Left ventricle myocardium superior (tissue), 1 donor: Measurements from ENCODE around the gene PRKCH. TPM values are rescaled to one million over a fixed set of nuclear protein-coding genes. Genes with fewer than 3 reads are reported as not detected.

ENCODE experiments used
- ATAC-seq: fragments of 200-7000 bp; cut with Tn5 transposase; one replicate; pipeline ENCODE4 v1.9.1; 2020; ENCODE audit warnings: mild to moderate bottlenecking, moderate library complexity
- DNase-seq: peaks from one replicate; pipeline ENCODE4 v3.0.0-alpha.2; 2020
- intact Hi-C: fragments of 100-400 bp; cut with micrococcal nuclease; formaldehyde crosslinking; loops from one replicate; pipeline ENCODE4 v1.11.0; 2022
- total RNA-seq: library from RNA; stranded (reverse); fragmentation: NEBNext Ultra II Directional; extraction: Animal tissue kit (Norgen Biotek cat#: 25700); gene quantifications from one replicate; pipeline ENCODE4 v1.2.1, GENCODE V29; 2021
- donor health status: DM: no; HTN: yes; CAD: no; lungs with severe emphysema.

The PRKCH gene
- total RNA-seq, 1 donor from 2014 or later = 15.9 TPM

- no peak for DNase-seq
- intact Hi-C loops = no loop called here
- ATAC-seq = no peak
Observed at GRCh38 chr14:61330511-61330910, 9.1 kb downstream of the PRKCH start.

DNA sequence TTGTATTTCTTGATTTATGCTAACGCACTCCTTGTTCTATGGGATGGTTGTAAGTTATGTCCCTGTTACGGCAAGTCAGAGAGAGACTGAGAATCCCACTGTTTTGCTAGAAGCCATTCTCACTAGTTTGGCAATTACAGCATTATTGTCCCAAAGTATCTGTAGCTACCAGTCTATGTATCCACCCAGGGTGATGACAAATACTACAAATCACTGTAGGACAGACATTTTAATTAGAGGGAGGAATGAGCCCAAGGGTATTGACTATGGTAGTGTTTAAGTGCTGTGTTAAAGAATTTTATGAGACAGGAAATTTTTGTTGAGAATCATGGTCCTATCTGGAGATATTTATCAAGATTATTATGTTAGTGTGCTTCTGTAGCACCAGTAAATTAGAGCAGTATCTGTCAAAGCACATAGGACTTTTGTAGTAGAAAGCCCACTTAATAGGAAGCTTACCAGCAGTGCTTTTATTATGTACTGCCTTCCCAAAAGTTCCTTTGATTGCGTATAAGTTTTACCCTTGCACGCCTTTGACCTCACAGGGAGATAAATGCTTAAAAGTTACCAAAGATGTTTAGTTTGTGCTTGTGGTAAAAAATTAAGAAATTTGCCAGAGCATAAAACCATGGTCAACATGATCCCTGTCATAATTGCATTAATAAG, 10.7 kb downstream of the PRKCH start:
- DNase-seq (no peak), ATAC-seq (no peak)
- intact Hi-C loops = no loop called here

DNA sequence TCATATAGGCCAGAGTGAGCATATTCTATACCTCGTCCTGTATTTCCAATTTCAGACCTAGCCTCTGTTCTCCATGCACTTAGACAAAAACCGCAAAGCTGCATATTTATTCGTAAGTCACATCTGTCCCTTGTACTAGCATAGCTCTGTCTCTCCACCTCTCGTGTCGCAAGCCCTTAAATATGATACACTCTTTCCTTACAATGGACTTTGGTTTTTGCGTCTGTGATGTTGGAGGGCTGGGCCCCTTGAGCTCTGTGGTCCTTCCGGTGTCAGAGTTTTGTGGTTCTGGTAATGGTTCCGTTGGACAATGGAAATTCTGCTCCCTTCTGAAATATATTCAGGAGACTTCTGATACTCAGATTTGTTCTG, 11.3 kb downstream of the PRKCH start:
- no peak for ATAC-seq
- intact Hi-C loops = no loop called here
- DNase-seq = no peak

DNA sequence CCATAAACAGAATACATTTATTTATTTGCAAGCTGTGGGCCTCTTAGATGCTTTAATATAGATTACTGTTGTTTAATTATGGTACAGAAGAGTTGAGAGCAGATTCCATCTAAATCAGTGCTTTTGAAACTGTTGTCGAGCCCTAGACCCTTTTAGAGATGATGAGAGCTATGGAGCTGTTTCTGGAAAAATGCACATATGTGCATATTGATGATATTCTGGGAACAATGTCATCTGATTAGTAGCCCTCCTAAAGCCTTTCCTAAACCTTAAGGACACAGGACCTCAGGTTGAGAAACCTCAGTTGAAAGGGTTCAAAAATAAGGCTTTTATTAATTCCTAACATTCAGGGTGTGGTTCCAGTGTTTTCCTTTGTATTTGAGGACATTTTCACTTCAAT, 11.7 kb downstream of the PRKCH start:
- no peak for ATAC-seq
- intact Hi-C loops = no loop called here
- DNase-seq = no peak

GRCh38 chr14:61334197-61334701, 12.9 kb downstream of the PRKCH start:
- ATAC-seq = no peak
- no peak for DNase-seq
- intact Hi-C loops = no loop called here

DNA sequence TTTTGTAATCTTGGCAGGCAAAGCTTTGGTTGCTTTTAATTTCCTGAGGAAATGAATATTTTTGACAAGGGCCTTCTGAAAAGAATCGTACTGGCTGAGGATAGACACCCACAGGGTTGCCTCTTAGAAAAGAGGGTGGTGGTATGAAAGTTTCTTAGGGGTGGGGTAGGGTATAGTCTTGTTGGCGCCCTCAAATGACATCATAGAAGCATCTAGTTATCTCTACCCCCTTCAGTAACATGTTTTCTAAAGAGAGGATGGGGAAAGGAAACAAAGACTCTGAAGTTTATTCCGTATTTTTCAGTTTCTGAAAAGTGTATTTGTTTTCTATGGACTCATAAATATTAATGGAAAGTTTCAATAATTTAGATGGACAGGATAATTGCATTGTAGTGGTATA, 13.7 kb downstream of the PRKCH start:
- ATAC-seq = no peak
- no peak for DNase-seq
- intact Hi-C loops = no loop called here

- ATAC-seq (no peak), DNase-seq (no peak)
- intact Hi-C loops = no loop called here
Observed at GRCh38 chr14:61335671-61336275, 14.4 kb downstream of the PRKCH start.

DNA sequence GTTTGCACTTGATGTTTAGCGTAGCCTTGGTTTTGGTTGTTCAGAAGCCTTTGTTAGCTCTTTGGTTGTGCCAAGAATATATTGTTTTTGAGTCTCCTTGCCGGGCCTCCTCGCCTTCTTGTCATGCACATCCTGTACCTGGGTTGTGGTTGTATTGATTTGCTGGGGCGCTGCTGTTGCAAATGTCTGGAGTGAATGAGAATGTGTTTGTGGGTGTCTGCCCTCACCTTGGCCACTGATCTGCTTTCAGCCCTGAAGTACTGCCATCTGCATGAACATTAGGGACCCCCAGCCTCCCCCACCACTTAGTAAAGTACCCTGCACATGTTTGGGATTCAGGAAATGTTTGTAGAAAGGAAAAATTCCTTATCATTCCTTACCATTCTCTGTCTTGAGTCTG, 16.5 kb downstream of the PRKCH start:
- no peak for ATAC-seq

DNA sequence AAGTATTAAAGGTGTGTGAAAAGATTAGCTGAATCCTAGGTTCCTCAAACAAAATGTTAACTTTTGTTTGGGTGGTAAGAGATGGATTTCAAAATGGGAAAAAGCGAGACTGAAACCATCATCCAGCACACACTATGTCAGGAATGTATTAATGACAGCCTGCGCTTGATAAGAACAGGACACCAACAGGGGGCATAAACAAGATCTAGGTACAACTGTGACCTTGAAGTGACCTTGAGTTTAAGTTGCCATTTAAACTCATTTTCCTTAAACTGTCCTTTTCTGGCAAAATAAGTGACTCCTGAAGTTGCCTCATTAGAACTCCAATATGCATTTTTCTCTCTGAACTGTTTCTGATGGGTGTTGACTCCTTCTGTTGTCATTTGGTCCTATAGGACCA, 17.1 kb downstream of the PRKCH start:
- ATAC-seq (no peak), DNase-seq (no peak)
- intact Hi-C loops = no loop called here

More for the DNA sequence above, 16.5 kb downstream of the PRKCH start:
- DNase-seq = no peak
- intact Hi-C loops = no loop called here

DNA sequence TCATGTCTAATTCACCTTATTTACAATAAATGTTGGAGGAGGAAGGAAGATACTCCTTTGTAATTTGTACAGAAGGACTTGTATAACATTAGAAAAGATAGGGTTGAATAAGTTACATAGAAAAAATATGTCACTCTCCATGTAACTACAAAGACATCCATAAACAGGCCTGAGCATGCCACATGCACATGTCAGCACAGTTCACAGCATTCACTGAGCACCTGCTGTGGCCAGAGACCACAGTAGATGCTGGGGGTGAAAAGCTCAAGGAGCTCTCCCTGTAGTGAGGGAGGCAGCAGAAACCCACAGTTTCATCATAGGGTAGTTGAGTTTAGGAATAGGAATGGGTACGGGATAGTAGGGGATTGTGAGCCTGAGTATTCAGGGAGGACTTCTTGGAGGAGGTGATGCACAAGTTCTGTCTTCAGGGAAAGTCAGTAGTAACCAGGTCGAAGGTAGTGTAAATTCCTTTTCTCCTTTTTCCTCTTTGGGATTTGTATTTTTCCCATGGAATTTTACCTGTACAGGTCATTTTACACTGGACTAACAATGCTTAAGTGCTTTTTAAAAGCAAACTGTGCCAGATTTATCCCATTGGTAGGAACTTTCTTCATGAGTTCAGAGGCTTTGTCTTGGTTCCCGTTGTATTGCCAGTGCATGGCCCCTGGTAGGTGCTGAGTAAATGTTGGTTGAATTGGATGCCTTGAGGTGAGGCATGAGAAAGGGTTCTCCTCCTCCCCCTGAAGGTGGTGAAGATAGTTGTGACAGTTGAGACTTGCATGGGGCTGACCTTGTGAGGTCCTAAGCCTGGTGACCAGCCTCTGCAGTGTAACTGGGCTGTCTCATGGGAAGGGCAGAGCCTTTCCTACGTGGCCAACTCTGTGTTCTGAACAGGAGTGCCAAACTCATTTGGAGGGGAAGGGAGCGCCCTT, 20.2 kb downstream of the PRKCH start:
- ATAC-seq (no peak), DNase-seq (no peak)
- intact Hi-C loops = no loop called here

- peak; percentile 41 for ATAC-seq
- intact Hi-C loops = no loop called here
- no peak for DNase-seq
Observed at GRCh38 chr14:61342486-61342885, 21.1 kb downstream of the PRKCH start.

GRCh38 chr14:61342932-61343331, 21.6 kb downstream of the PRKCH start:
- intact Hi-C loops = no loop called here
- DNase-seq = no peak
- ATAC-seq = no peak

- intact Hi-C loops = no loop called here
- ATAC-seq (peak; percentile 10), DNase-seq (no peak)
Observed at GRCh38 chr14:61343471-61343870, 22.1 kb downstream of the PRKCH start.

DNA sequence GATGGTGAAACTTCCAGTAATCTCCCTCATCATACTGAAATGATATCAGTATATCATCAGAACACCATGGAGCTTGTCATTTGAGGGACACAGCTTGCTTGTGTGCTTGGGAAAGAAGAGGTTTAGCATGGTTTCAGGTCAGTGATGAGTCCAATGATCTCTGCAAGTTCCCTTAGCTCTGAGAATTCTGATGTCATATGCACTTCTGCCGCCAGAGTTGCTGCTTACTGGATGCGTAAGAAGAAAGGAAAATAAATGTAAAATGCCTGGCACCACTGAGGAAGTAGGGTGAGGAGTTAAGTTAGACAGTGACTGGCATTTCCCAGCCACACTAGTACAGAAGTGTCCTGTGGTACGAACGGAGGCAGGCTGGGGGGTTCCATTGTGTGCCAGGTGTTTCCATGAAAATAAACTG, 22.6 kb downstream of the PRKCH start:
- ATAC-seq (peak; percentile 14), DNase-seq (no peak)
- intact Hi-C loops = no loop called here

GRCh38 chr14:61344437-61345150, 23.2 kb downstream of the PRKCH start:
- intact Hi-C loops = no loop called here
- DNase-seq (no peak), ATAC-seq (peak; percentile 61)

DNA sequence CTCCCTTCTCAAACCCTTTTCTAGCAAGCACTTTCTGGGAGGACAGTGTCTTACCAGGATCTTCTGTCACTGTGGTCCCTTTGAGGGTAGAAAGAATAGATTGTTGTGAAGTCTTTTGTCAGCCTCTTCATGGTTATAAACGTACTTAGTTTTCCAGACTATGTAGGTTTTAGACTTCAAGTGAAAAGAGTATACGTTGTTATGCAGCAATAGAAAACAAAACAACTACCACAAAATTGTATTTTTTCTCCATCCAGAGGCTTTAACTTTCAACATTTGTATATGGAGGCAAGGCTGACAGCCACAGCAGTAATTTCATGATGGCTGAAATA, 23.7 kb downstream of the PRKCH start:
- DNase-seq = no peak
- intact Hi-C loops = no loop called here
- ATAC-seq = no peak

GRCh38 chr14:61346221-61346620, 24.8 kb downstream of the PRKCH start:
- intact Hi-C loops = no loop called here
- DNase-seq (no peak), ATAC-seq (no peak)

- ATAC-seq (no peak), DNase-seq (no peak)
- intact Hi-C loops = no loop called here
Observed at GRCh38 chr14:61346793-61347192, 25.4 kb downstream of the PRKCH start.

- intact Hi-C loops = no loop called here
- DNase-seq (no peak), ATAC-seq (no peak)
Observed at GRCh38 chr14:61347826-61348443, 26.6 kb downstream of the PRKCH start.
